NOMO-1 treated with dmso at 0.1 percent for 144 hours (cell line): ENCODE data around the gene ASB4.
"Not testable (repeated sequence)": the region's sequence is repeated elsewhere in the genome, so short reads cannot be mapped to it uniquely, and the experiment has no call there.

Source experiments
- DNase-seq: peaks from one replicate; lab custom pipeline; 2025; ENCODE audit not compliant: unreplicated experiment; lab: John Stamatoyannopoulos, UW

Gene ASB4

GRCh38 chr7:95549818-95550529, 64.2 kb downstream of the ASB4 start:
- no peak for DNase-seq

GRCh38 chr7:95550546-95550945, 64.8 kb downstream of the ASB4 start:
- DNase-seq = no peak

- not testable (repeated sequence) for DNase-seq
Observed at GRCh38 chr7:95552010-95552926, 66.5 kb downstream of the ASB4 start.

- no peak for DNase-seq
Observed at GRCh38 chr7:95553939-95554338, 68.2 kb downstream of the ASB4 start.

- no peak for DNase-seq
Observed at GRCh38 chr7:95556777-95557176, 71.0 kb downstream of the ASB4 start.

- DNase-seq = no peak
Observed at GRCh38 chr7:95558864-95559263, 73.1 kb downstream of the ASB4 start.

GRCh38 chr7:95560674-95561073, 74.9 kb downstream of the ASB4 start:
- no peak for DNase-seq

GRCh38 chr7:95569720-95570119, 84.0 kb downstream of the ASB4 start:
- DNase-seq = no peak

GRCh38 chr7:95577137-95577536, 91.4 kb downstream of the ASB4 start:
- no peak for DNase-seq

GRCh38 chr7:95578299-95578855, 92.6 kb downstream of the ASB4 start:
- no peak for DNase-seq

GRCh38 chr7:95579318-95579717, 93.6 kb downstream of the ASB4 start:
- no peak for DNase-seq

- no peak for DNase-seq
Observed at GRCh38 chr7:95581467-95581866, 95.7 kb downstream of the ASB4 start.

GRCh38 chr7:95582578-95583293, 97.0 kb downstream of the ASB4 start:
- DNase-seq = no peak

- DNase-seq = no peak
Observed at GRCh38 chr7:95583834-95584621, 98.3 kb downstream of the ASB4 start.

- DNase-seq = no peak
Observed at GRCh38 chr7:95584769-95585425, 99.2 kb downstream of the ASB4 start.

- DNase-seq = no peak
Observed at GRCh38 chr7:95585426-95585789, 99.7 kb downstream of the ASB4 start.

- DNase-seq = no peak
Observed at GRCh38 chr7:95586951-95587301, 101.2 kb downstream of the ASB4 start.

GRCh38 chr7:95589031-95589430, 103.3 kb downstream of the ASB4 start:
- DNase-seq = no peak

- no peak for DNase-seq
Observed at GRCh38 chr7:95589766-95590165, 104.0 kb downstream of the ASB4 start.
